Lung (tissue), 12 donors: ENCODE measurements around the gene ZDHHC8. TPM values are rescaled to one million over a fixed set of nuclear protein-coding genes. Genes with fewer than 3 reads are reported as not detected.
"Not testable (repeated sequence)": the region's sequence is repeated elsewhere in the genome, so short reads cannot be mapped to it uniquely, and the experiment has no call there.

ENCODE experiments used
- ATAC-seq: fragments of 200-7000 bp; cut with Tn5 transposase; one replicate; pipeline ENCODE4 v1.9.1; 2020; ENCODE audit warnings: moderate number of reproducible peaks; ENCODE audit not compliant: insufficient read depth, low FRiP score
- DNase-seq, 3 donors: peaks; one replicate each; pipeline ENCODE4 v3.0.0-alpha.2; 2013 to 2017
- H3K27ac ChIP-seq, 2 donors: one replicate each; pipeline ENCODE4 v1.5.1; 2013; ENCODE audit warnings: mild to moderate bottlenecking in 2 of 2, moderate library complexity in 2 of 2, control low read depth in 1 of 2, inconsistent platforms in 1 of 2, low read depth in 1 of 2, low read length in 1 of 2
- H3K27me3 ChIP-seq, 3 donors: one replicate each; pipeline ENCODE4 v1.5.1; 2013; ENCODE audit warnings: low read length in 2 of 3; ENCODE audit not compliant: control insufficient read depth in 3 of 3, insufficient read depth in 3 of 3
- H3K36me3 ChIP-seq, 4 donors: one replicate each; pipeline ENCODE4 v1.5.1; 2013; ENCODE audit warnings: low read length in 4 of 4, mild to moderate bottlenecking in 1 of 4, moderate library complexity in 1 of 4; ENCODE audit not compliant: control insufficient read depth in 4 of 4, insufficient read depth in 4 of 4
- H3K4me1 ChIP-seq, 5 donors: one replicate each; pipeline ENCODE4 v1.5.1; 2013; ENCODE audit warnings: low read length in 5 of 5, mild to moderate bottlenecking in 2 of 5, moderate library complexity in 1 of 5; ENCODE audit not compliant: control insufficient read depth in 5 of 5, insufficient read depth in 5 of 5
- H3K4me3 ChIP-seq: one replicate; pipeline ENCODE4 v1.5.1; 2013; ENCODE audit warnings: mild to moderate bottlenecking, control low read depth, moderate library complexity
- H3K9ac ChIP-seq, 2 donors: one replicate each; pipeline ENCODE4 v1.5.1; 2013; ENCODE audit warnings: low read length in 2 of 2, control low read depth in 1 of 2; ENCODE audit not compliant: insufficient read depth in 1 of 2
- H3K9me3 ChIP-seq, 4 donors: one replicate each; pipeline ENCODE4 v1.5.1; 2013; ENCODE audit warnings: low read length in 3 of 4, mild to moderate bottlenecking in 1 of 4, moderate library complexity in 1 of 4; ENCODE audit not compliant: control insufficient read depth in 4 of 4, insufficient read depth in 3 of 4
- WGBS, 2 donors: extraction: QIAGEN DNeasy Blood & Tissue Kit; methylation state at CpG; one replicate each; pipeline ENCODE4 v1.1.7; 2013; 5-methylcytosine and 5-hydroxymethylcytosine counted together
- polyA plus RNA-seq, 2 donors: library from polyadenylated mRNA; stranded (reverse); fragments of 200-250 nt; gene quantifications; one replicate each; pipeline ENCODE4 v1.2.1, GENCODE V29; 2013
- total RNA-seq, 2 donors: library from RNA; depleted of rRNA in 1 of 2; stranded (reverse); fragments of >200 nt in 1 of 2; gene quantifications; one replicate each; pipeline ENCODE4 v1.2.1, GENCODE V29; 2014 to 2021
- TF ChIP-seq, protein P1 (sequence below): IDR thresholded peaks from 2 replicates; pipeline ENCODE4 v1.5.1; 2012; ENCODE audit warnings: mild to moderate bottlenecking; ENCODE audit errors: control extremely low read depth, extremely low read depth
- donor health status: control.
- donor health status: control.
- donor health status: Bipolar disorder and iron deficiency.
- donor health status: healthy.
- donor health status: DM: yes; HTN: yes; CAD: no.

ZDHHC8 gene
- total and polyA plus RNA-seq, 4 donors: 28.4 to 75.1 (median 35.5) TPM

- ATAC-seq (no peak), DNase-seq (no peak)
- Histone ChIP-seq H3K4me1 (no peaks in the 10 kb centered on the region), H3K36me3 (no peaks in the 10 kb centered on the region), H3K9me3 (no peaks in the 10 kb centered on the region), H3K4me3 (no peak overlapping the region), H3K27ac (no peak overlapping the region), H3K9ac (no peak overlapping the region), H3K27me3 (no peaks in the 10 kb centered on the region)
- 62 to 71% methylated on average over 15 of the region's 15 CpGs for WGBS, 2 donors
- TF ChIP-seq, protein P1, sequence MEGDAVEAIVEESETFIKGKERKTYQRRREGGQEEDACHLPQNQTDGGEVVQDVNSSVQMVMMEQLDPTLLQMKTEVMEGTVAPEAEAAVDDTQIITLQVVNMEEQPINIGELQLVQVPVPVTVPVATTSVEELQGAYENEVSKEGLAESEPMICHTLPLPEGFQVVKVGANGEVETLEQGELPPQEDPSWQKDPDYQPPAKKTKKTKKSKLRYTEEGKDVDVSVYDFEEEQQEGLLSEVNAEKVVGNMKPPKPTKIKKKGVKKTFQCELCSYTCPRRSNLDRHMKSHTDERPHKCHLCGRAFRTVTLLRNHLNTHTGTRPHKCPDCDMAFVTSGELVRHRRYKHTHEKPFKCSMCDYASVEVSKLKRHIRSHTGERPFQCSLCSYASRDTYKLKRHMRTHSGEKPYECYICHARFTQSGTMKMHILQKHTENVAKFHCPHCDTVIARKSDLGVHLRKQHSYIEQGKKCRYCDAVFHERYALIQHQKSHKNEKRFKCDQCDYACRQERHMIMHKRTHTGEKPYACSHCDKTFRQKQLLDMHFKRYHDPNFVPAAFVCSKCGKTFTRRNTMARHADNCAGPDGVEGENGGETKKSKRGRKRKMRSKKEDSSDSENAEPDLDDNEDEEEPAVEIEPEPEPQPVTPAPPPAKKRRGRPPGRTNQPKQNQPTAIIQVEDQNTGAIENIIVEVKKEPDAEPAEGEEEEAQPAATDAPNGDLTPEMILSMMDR: no peak
Measured at GRCh38 chr22:20157430-20158183, 26.0 kb downstream of the ZDHHC8 start.

DNA sequence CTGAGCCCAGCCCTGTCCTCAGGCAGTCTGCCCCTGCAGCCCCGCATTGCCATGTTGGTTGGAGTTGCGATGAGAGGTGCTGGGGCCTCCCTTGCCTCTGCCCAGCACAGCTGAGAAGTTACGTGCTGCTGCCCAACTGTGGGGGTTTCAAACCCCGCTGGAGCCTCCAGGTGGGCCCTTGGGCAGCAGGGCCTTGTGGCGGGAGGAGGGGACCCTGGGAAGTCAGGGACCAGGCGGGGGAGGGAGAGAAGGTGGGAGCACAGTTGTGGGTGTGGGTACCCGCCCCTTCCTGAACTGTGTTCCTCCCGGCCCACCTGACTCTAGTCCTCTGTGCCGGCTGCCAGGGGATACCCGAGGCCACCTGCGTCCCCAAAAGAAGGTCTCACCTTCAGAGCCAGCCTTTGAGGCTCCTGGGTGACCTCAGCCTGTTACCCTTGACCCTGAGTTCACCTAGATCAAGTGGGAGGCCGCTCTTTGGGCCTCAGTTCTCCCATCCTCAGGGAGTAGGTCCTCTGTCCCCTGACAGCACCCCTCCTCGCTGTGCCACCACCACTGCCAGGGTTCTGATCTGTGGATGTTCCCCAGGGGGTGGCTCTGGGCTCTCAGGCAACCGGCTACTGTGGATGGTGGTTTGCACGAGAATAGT lies 26.9 kb downstream of the ZDHHC8 start:
- H3K27me3 ChIP-seq: no peaks in the 10 kb centered on the region
- no peaks in the 10 kb centered on the region for H3K36me3 ChIP-seq
- DNase-seq: no peak
- no peaks in the 10 kb centered on the region for H3K4me1 ChIP-seq
- H3K27ac ChIP-seq: no peak overlapping the region
- TF ChIP-seq, protein P1: no peak
- 40 to 67% methylated on average over 13 to 15 of the region's 15 CpGs for WGBS, 2 donors
- no peak overlapping the region for H3K4me3 ChIP-seq
- H3K9ac ChIP-seq: no peak overlapping the region
- no peaks in the 10 kb centered on the region for H3K9me3 ChIP-seq
- ATAC-seq: no peak

DNA sequence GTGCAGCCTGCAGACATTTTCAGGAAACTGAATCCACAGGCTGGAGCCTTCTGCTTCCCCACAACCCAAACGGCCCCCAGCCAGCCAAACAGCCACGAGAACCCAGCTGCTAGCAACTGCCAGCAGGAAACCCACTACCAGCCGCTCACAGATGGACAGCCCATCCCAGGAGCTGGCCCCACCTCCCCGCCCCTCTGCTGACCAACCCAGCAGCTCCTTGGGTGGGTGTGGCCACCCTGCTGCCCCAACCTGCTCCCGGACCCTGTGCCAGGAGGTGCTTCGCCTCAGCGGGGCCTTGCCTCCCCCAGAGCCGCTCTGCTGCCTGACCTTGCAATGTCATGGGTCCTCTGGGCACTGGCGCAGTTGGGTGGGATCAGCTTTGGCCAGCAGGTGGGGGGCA lies 27.5 kb downstream of the ZDHHC8 start:
- Histone ChIP-seq H3K27ac (no peak overlapping the region), H3K9ac (no peak overlapping the region), H3K9me3 (no peaks in the 10 kb centered on the region), H3K4me1 (no peaks in the 10 kb centered on the region), H3K27me3 (no peaks in the 10 kb centered on the region), H3K36me3 (no peaks in the 10 kb centered on the region), H3K4me3 (no peak overlapping the region)
- TF ChIP-seq, protein P1: no peak
- DNase-seq (peak; percentile 15 to 27 (median 22)), ATAC-seq (no peak)
- WGBS, 2 donors: 11 to 40% methylated on average over 9 of the region's 9 CpGs

GRCh38 chr22:20159531-20159930 lies 27.9 kb downstream of the ZDHHC8 start:
- H3K27ac ChIP-seq, H3K4me3 ChIP-seq, H3K9ac ChIP-seq, H3K36me3 ChIP-seq, H3K4me1 ChIP-seq, H3K9me3 ChIP-seq, ATAC-seq, DNase-seq, H3K27me3 ChIP-seq: not testable (repeated sequence)
- 68 to 78% methylated on average over 8 to 12 of the region's 14 CpGs for WGBS, 2 donors
